ENCODE data around the gene ZBTB39. TPM values are rescaled to one million over a fixed set of nuclear protein-coding genes. Genes with fewer than 3 reads are reported as not detected.
"Not testable (repeated sequence)": the region's sequence is repeated elsewhere in the genome, so short reads cannot be mapped to it uniquely, and the experiment has no call there.

ZBTB39 gene, protein sequence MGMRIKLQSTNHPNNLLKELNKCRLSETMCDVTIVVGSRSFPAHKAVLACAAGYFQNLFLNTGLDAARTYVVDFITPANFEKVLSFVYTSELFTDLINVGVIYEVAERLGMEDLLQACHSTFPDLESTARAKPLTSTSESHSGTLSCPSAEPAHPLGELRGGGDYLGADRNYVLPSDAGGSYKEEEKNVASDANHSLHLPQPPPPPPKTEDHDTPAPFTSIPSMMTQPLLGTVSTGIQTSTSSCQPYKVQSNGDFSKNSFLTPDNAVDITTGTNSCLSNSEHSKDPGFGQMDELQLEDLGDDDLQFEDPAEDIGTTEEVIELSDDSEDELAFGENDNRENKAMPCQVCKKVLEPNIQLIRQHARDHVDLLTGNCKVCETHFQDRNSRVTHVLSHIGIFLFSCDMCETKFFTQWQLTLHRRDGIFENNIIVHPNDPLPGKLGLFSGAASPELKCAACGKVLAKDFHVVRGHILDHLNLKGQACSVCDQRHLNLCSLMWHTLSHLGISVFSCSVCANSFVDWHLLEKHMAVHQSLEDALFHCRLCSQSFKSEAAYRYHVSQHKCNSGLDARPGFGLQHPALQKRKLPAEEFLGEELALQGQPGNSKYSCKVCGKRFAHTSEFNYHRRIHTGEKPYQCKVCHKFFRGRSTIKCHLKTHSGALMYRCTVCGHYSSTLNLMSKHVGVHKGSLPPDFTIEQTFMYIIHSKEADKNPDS
- 1 to 10 TPM; 3.2 to 9.1 (median 5.5) TPM for total RNA-seq

DNA sequence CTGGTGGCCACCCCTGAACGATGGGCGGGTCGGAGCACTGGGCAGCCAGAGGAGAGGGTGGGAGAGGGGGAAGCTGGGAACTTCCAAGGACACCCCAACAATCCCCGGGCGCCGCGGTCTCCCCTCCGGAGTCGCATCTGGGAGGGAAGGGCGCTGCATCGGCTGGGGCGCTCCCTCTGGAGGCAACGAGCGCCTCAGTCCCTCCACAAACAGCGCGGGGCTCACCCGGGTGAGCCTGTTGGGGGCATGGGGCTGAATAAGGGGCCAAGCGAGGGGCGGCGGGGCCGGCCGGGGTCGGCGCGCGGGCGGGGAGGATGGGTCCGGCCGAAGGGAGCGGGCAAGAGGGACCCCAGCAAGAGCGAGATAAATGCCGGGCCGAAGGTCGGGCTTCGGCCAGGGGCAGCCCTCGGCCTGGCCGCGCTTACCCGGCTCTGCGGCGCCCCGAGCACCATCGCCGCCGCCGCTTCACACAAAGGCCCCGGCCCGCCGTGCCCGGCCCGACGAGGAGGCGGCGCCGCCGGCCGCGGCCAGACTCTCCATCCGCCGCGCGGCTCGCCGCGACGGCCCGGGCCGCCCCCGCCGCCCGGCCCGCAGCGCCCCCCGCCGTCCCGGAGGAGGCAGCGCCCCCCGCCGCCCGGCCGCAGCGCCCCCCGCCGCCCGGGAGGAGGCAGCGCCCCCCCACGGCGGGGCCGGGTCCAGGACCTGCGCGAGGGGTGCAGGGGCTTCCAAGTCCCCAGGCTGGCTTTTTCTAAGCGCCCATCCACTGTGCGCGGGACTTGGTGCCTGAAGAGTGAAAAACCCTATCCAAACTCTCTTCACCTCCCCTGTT is at the start of gene ZBTB39:
TSS of gene ZBTB39 (minus strand) at position 567 of the 829 bp plus-strand sequence. CDS start 1,629 bp downstream, outside the sequence.
- Histone ChIP-seq H3K4me3 (peak within 1 kb of the TSS; percentile 68 to 98 (median 92)), H3K9me3 (no peaks in the 10 kb centered on the region), H3K27ac (peak within 1 kb of the TSS; percentile 66 to 88 (median 78)), H3K36me3 (peaks cover 0 to 22% (median 0%) of the 10 kb centered on the region in 3 donors), H3K27me3 (no peaks in the 10 kb centered on the region), H3K4me1 (peaks cover 0 to 39% (median 5%) of the 10 kb centered on the region in 4 donors)
- DNase-seq = peak; percentile 58 to 77 (median 74)
- TF ChIP-seq POLR2A (IDR thresholded peaks at IDR 0.05) = no peak
- TF ChIP-seq, protein P1, sequence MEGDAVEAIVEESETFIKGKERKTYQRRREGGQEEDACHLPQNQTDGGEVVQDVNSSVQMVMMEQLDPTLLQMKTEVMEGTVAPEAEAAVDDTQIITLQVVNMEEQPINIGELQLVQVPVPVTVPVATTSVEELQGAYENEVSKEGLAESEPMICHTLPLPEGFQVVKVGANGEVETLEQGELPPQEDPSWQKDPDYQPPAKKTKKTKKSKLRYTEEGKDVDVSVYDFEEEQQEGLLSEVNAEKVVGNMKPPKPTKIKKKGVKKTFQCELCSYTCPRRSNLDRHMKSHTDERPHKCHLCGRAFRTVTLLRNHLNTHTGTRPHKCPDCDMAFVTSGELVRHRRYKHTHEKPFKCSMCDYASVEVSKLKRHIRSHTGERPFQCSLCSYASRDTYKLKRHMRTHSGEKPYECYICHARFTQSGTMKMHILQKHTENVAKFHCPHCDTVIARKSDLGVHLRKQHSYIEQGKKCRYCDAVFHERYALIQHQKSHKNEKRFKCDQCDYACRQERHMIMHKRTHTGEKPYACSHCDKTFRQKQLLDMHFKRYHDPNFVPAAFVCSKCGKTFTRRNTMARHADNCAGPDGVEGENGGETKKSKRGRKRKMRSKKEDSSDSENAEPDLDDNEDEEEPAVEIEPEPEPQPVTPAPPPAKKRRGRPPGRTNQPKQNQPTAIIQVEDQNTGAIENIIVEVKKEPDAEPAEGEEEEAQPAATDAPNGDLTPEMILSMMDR (IDR thresholded peaks at IDR 0.05) = peak in 5 of 6 experiments; percentile 28 to 51 (median 33)

DNA sequence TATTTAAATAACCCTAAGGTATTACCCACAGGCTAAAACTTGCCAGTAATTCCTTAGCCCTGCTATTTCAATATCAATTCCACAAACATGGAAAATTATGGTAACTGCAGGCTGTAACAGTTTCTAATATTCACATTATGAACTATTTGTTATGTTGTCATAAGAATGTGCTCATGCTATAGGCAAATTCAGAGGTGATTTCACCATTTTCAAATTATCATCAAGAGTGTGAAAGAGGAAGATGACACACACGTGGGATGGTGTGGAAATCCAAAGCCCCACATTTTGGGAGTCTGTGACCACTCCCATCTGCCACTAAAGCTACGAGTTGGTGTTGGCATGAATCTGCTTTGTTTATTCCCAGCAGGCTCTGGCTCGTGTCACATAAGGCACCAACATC is 49.5 kb upstream of the ZBTB39 start:
- TF ChIP-seq, protein P1 (IDR thresholded peaks at IDR 0.05) = no peak
- no peak for TF ChIP-seq POLR2A (IDR thresholded peaks at IDR 0.05)
- DNase-seq = no peak
- Histone ChIP-seq H3K36me3 (no peaks in the 10 kb centered on the region), H3K9me3 (no peaks in the 10 kb centered on the region), H3K27ac (no peak overlapping the region), H3K27me3 (no peaks in the 10 kb centered on the region), H3K4me1 (peaks cover 0 to 25% (median 3%) of the 10 kb centered on the region in 4 donors), H3K4me3 (no peak overlapping the region)

DNA sequence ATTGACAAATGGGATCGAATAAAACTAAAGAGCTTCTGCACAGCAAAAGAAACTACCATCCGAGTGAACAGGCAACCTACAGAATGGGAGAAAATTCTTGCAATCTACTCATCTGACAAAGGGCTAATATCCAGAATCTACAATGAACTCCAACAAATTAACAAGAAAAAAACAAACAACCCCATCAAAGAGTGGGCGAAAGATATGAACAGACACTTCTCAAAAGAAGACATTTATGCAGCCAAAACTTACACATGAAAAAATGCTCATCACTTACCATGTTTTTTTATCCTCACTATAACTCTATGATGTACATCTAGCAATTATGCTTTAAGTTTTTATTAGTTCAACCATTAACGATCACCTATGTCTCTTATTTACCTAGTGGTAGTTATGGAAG is 47.6 kb upstream of the ZBTB39 start:
- H3K4me1 ChIP-seq, DNase-seq, H3K27me3 ChIP-seq, H3K27ac ChIP-seq, H3K36me3 ChIP-seq, H3K9me3 ChIP-seq, H3K4me3 ChIP-seq: not testable (repeated sequence)

DNA sequence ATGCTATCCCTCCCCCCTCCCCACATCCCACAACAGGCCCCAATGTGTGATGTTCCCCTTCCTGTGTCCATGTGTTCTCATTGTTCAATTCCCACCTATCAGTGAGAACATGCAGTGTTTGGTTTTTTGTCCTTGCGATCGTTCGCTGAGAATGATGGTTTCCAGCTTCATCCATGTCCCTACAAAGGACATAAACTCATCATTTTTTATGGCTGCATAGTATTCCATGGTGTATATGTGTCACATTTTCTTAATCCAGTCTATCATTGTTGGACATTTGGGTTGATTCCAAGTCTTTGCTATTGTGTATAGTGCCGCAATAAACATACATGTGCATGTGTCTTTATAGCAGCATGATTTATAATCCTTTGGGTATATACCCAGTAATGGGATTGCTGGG is 46.8 kb upstream of the ZBTB39 start:
- H3K27me3 ChIP-seq, H3K4me3 ChIP-seq, H3K9me3 ChIP-seq, H3K36me3 ChIP-seq, DNase-seq, H3K4me1 ChIP-seq, H3K27ac ChIP-seq: not testable (repeated sequence)

DNA sequence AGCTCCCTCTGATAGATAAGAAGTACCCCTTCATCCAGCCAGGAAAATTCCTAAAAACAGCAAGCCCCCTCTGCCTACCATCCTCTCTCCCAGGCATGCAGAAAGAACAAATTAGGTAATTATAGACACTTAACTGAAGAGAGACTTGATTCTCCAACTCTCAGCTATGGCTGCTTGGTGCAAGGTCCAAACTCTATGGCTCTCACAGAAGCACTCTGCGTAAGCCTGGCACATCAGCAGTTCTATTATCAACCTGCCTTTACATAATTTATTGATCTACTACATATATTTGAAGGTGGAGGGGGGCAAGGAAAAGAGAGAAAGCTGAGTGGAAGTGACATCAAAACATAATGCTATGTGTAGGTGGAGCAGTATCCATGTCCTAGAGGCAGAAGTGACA is 44.7 kb upstream of the ZBTB39 start:
- Histone ChIP-seq H3K27ac (peak overlapping the region in 3 of 4 donors; percentile 66 to 86 (median 84)), H3K9me3 (no peaks in the 10 kb centered on the region), H3K4me1 (peaks cover 0 to 22% (median 3%) of the 10 kb centered on the region in 4 donors), H3K27me3 (no peaks in the 10 kb centered on the region), H3K4me3 (peak overlapping the region in 3 of 4 donors; percentile 1 to 58 (median 55)), H3K36me3 (peaks cover 0 to 15% (median 0%) of the 10 kb centered on the region in 3 donors)
- DNase-seq = peak in 1 of 3 donors; percentile 62
- TF ChIP-seq POLR2A (IDR thresholded peaks at IDR 0.05) = peak in 1 of 2 donors; percentile 29
- TF ChIP-seq, protein P1 (IDR thresholded peaks at IDR 0.05) = peak in 1 of 6 experiments; percentile 10

DNA sequence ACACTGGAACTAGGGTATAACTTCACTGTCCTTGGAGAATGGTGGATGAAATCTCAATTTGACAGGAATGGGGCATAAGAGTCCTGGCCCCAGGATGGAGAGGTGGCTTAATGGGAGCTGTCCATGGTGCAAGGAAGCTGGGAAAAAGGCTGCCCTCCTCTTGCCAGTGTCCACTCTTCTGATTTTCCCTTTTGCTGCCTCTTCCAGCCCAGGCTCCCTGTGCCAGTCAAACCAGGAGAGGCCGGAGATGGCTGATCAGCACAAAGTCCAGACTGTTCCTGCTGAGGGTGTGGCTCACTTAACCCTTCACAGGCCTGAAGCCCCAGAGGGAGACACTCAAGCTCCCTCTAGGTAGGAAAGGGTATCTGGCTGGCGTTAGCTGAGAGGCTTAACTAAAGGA is 43.5 kb upstream of the ZBTB39 start, which contains the start of gene MYO1A:
TSS of gene MYO1A (minus strand) at position 240 of the 400 bp plus-strand sequence. CDS start 1,806 bp downstream, outside the sequence.
- Histone ChIP-seq H3K4me3 (peak within 1 kb of the TSS in 3 of 4 donors; percentile 34 to 58 (median 55)), H3K27ac (peak within 1 kb of the TSS in 3 of 4 donors; percentile 66 to 86 (median 84))
- TF ChIP-seq, protein P1 (IDR thresholded peaks at IDR 0.05) = no peak
- peak; percentile 65 to 76 for TF ChIP-seq POLR2A (IDR thresholded peaks at IDR 0.05)

More for the DNA sequence above, 43.5 kb upstream of the ZBTB39 start, which contains the start of gene MYO1A:
- H3K9me3 ChIP-seq = no peaks in the 10 kb centered on the region
- H3K27me3 ChIP-seq = no peaks in the 10 kb centered on the region
- DNase-seq = peak in 2 of 3 donors; percentile 78 to 85
- peaks cover 0 to 22% (median 3%) of the 10 kb centered on the region in 4 donors for H3K4me1 ChIP-seq
- peaks cover 0 to 24% (median 0%) of the 10 kb centered on the region in 3 donors for H3K36me3 ChIP-seq

All from Peyer's patch (tissue), 4 donors.